ENCODE results near the gene HGFAC.

The HGFAC gene

GRCh38 chr4:3429651-3430050 is 12.1 kb upstream of the HGFAC start:
- H3K79me2 ChIP-seq (ENCODE audit: control insufficient read depth, low read length), result no peaks in the 10 kb centered on the region
- H4K20me1 ChIP-seq (ENCODE audit: control insufficient read depth, insufficient read depth, low read depth, low read length), result 0 out of 2 replicates have a peak, but pooled peaks cover 4% of the 10 kb centered on the region
- no peaks in the 10 kb centered on the region for H3F3A ChIP-seq (ENCODE audit: control insufficient read depth, insufficient read depth)
- H3K9me3 ChIP-seq (ENCODE audit: control insufficient read depth, insufficient read depth, low read length), result no peaks in the 10 kb centered on the region
- no peak overlapping the region for H3K4me2 ChIP-seq (ENCODE audit: low read length)
- no peaks in the 10 kb centered on the region for H3K27me3 ChIP-seq (ENCODE audit: control insufficient read depth, low read length)
- no peaks in the 10 kb centered on the region for H3K4me1 ChIP-seq (ENCODE audit: control insufficient read depth, low read length)
- H3K27ac ChIP-seq (ENCODE audit: low read depth, low read length), result no peak overlapping the region
- H3K4me3 ChIP-seq (ENCODE audit: low read length), result no peak overlapping the region
- H3K9me2 ChIP-seq (replicated peaks; ENCODE audit: control insufficient read depth, low read length), result no peaks in the 10 kb centered on the region
- TF ChIP-seq CTCF (IDR thresholded peaks at IDR 0.05; ENCODE audit: low read depth, low read length, poor library complexity, severe bottlenecking), result no peak
- TF ChIP-seq EZH2phosphoT487 (IDR thresholded peaks at IDR 0.05; ENCODE audit: borderline replicate concordance, low read length), result no peak
- no peaks in the 10 kb centered on the region for H3K36me3 ChIP-seq (ENCODE audit: control insufficient read depth, low read length)

- TF ChIP-seq CTCF (IDR thresholded peaks at IDR 0.05; ENCODE audit: low read depth, low read length, poor library complexity, severe bottlenecking), result no peak
- no peak for TF ChIP-seq EZH2phosphoT487 (IDR thresholded peaks at IDR 0.05; ENCODE audit: borderline replicate concordance, low read length)
- H3K27ac ChIP-seq (ENCODE audit: low read depth, low read length), result no peak overlapping the region
- no peak overlapping the region for H3K4me3 ChIP-seq (ENCODE audit: low read length)
- H3K27me3 ChIP-seq (ENCODE audit: control insufficient read depth, low read length), result no peaks in the 10 kb centered on the region
- no peaks in the 10 kb centered on the region for H3K9me3 ChIP-seq (ENCODE audit: control insufficient read depth, insufficient read depth, low read length)
- 0 out of 2 replicates have a peak, but pooled peaks cover 4% of the 10 kb centered on the region for H4K20me1 ChIP-seq (ENCODE audit: control insufficient read depth, insufficient read depth, low read depth, low read length)
- no peaks in the 10 kb centered on the region for H3K4me1 ChIP-seq (ENCODE audit: control insufficient read depth, low read length)
- no peak overlapping the region for H3K4me2 ChIP-seq (ENCODE audit: low read length)
- H3K79me2 ChIP-seq (ENCODE audit: control insufficient read depth, low read length), result no peaks in the 10 kb centered on the region
- H3K36me3 ChIP-seq (ENCODE audit: control insufficient read depth, low read length), result no peaks in the 10 kb centered on the region
- H3K9me2 ChIP-seq (replicated peaks; ENCODE audit: control insufficient read depth, low read length), result no peaks in the 10 kb centered on the region
- H3F3A ChIP-seq (ENCODE audit: control insufficient read depth, insufficient read depth), result no peaks in the 10 kb centered on the region
Measured at GRCh38 chr4:3430524-3430923, 11.2 kb upstream of the HGFAC start.

GRCh38 chr4:3431446-3431993 is 10.2 kb upstream of the HGFAC start:
- Histone ChIP-seq H3K9me2 (replicated peaks; ENCODE audit: control insufficient read depth, low read length) (no peaks in the 10 kb centered on the region), H3K4me2 (ENCODE audit: low read length) (no peak overlapping the region), H3F3A (ENCODE audit: control insufficient read depth, insufficient read depth) (no peaks in the 10 kb centered on the region), H3K4me1 (ENCODE audit: control insufficient read depth, low read length) (no peaks in the 10 kb centered on the region), H4K20me1 (ENCODE audit: control insufficient read depth, insufficient read depth, low read depth, low read length) (0 out of 2 replicates have a peak, but pooled peaks cover 4% of the 10 kb centered on the region), H3K4me3 (ENCODE audit: low read length) (no peak overlapping the region), H3K79me2 (ENCODE audit: control insufficient read depth, low read length) (no peaks in the 10 kb centered on the region), H3K27ac (ENCODE audit: low read depth, low read length) (no peak overlapping the region), H3K27me3 (ENCODE audit: control insufficient read depth, low read length) (no peaks in the 10 kb centered on the region), H3K9me3 (ENCODE audit: control insufficient read depth, insufficient read depth, low read length) (no peaks in the 10 kb centered on the region), H3K36me3 (ENCODE audit: control insufficient read depth, low read length) (no peaks in the 10 kb centered on the region)
- TF ChIP-seq EZH2phosphoT487 (IDR thresholded peaks at IDR 0.05; ENCODE audit: borderline replicate concordance, low read length), result no peak

GRCh38 chr4:3432381-3432790 is 9.4 kb upstream of the HGFAC start:
- Histone ChIP-seq H3K9me3 (ENCODE audit: control insufficient read depth, insufficient read depth, low read length) (no peaks in the 10 kb centered on the region), H3K36me3 (ENCODE audit: control insufficient read depth, low read length) (no peaks in the 10 kb centered on the region), H3K79me2 (ENCODE audit: control insufficient read depth, low read length) (no peaks in the 10 kb centered on the region), H3K27me3 (ENCODE audit: control insufficient read depth, low read length) (no peaks in the 10 kb centered on the region), H3K4me1 (ENCODE audit: control insufficient read depth, low read length) (no peaks in the 10 kb centered on the region), H3K9me2 (replicated peaks; ENCODE audit: control insufficient read depth, low read length) (no peaks in the 10 kb centered on the region), H3K4me3 (ENCODE audit: low read length) (no peak overlapping the region), H4K20me1 (ENCODE audit: control insufficient read depth, insufficient read depth, low read depth, low read length) (no peaks in the 10 kb centered on the region), H3K27ac (ENCODE audit: low read depth, low read length) (no peak overlapping the region), H3F3A (ENCODE audit: control insufficient read depth, insufficient read depth) (no peaks in the 10 kb centered on the region), H3K4me2 (ENCODE audit: low read length) (no peak overlapping the region)
- TF ChIP-seq CTCF (IDR thresholded peaks at IDR 0.05; ENCODE audit: low read depth, low read length, poor library complexity, severe bottlenecking) (no peak), EZH2phosphoT487 (IDR thresholded peaks at IDR 0.05; ENCODE audit: borderline replicate concordance, low read length) (no peak)
